ENCODE measurements around the gene LGR6. TPM values are rescaled to one million over a fixed set of nuclear protein-coding genes. Genes with fewer than 3 reads are reported as not detected.

LGR6 gene
- total and polyA plus RNA-seq, 2 of the 4 experiments (the other 2 are of a cell fraction), result not detected

DNA sequence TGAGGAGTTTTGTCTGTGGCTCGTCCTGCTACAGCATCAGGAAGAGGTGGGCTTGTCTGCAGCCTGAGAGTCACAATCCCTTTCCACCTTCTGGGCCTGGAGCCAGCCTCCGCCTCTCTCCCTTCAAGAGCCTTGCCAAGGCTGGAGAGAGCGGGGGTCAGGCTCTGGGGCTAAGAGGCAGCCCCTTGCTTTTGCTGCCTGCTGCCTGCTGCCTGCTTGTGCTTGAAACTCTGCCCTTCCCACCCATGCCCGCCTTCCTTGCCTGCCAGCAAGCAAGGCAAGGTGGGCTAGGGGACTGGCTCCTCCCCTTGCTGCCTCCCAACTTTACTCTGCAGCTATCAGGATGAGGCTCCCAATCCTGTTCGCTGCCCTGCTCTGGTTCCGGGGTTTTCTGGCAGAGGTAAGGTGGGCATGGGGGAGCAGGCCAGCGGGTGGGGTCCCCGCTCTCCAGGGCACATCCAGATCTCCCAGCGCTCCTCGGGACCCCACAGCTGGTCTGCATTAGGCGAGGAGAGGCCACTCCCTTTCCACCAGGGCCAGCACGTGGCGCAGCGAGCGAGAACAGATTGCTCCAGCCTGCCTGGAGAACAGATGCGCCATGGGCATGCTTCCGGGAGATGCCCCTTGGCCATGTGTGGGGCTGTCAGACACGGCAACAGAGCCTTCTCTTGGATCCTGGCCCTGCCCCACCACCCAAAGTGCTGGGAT, 25.7 kb upstream of the LGR6 start:
- TF ChIP-seq CHD1 (IDR thresholded peaks at IDR 0.05; ENCODE audit: low read depth, low read length) (no peak), ELK1 (IDR thresholded peaks at IDR 0.05; ENCODE audit: borderline replicate concordance, low read depth, low read length) (no peak), MAZ (IDR thresholded peaks at IDR 0.05; ENCODE audit: borderline replicate concordance, low read depth, low read length) (no peak), RCOR1 (IDR thresholded peaks at IDR 0.05; ENCODE audit: insufficient replicate concordance, low read length) (no peak), BHLHE40 (IDR thresholded peaks at IDR 0.05; ENCODE audit: low read depth, low read length) (no peak), CEBPB (IDR thresholded peaks at IDR 0.05; ENCODE audit: low read depth, low read length) (no peak)
- DNase-seq (no peak), ATAC-seq (ENCODE audit: low read depth) (no peak)
- H3K4me3 ChIP-seq (ENCODE audit: insufficient read depth, low read depth, low read length), result no peak overlapping the region
- no peak overlapping the region for H2AK5ac ChIP-seq (ENCODE audit: low read depth, low read length)
- H2BK120ac ChIP-seq (ENCODE audit: low read depth, low read length), result no peak overlapping the region
- H3K4me2 ChIP-seq (ENCODE audit: low read depth, low read length), result no peak overlapping the region
- H3K4ac ChIP-seq (ENCODE audit: low read depth, low read length), result no peak overlapping the region
- no peak overlapping the region for H4K91ac ChIP-seq (ENCODE audit: insufficient read depth, low read depth, low read length)
- H3K14ac ChIP-seq (replicated peaks; ENCODE audit: low read depth, low read length), result no peak overlapping the region
- peaks cover 44% of the 10 kb centered on the region for H3K27me3 ChIP-seq (ENCODE audit: control insufficient read depth, insufficient read depth, low read length)
- H3K9me1 ChIP-seq (ENCODE audit: insufficient read depth, low read length), result no peaks in the 10 kb centered on the region
- no peak overlapping the region for H3K23ac ChIP-seq (ENCODE audit: low read depth, low read length)
- H2BK5ac ChIP-seq (ENCODE audit: low read depth, low read length, poor library complexity, severe bottlenecking), result no peak overlapping the region
- no peaks in the 10 kb centered on the region for H3K36me3 ChIP-seq (ENCODE audit: control insufficient read depth, insufficient read depth, low read length)
- H2AFZ ChIP-seq (replicated peaks; ENCODE audit: low read length, poor library complexity), result no peak overlapping the region
- no peak overlapping the region for H4K8ac ChIP-seq (ENCODE audit: low read depth in 2 of 2, low read length in 2 of 2)
- 11% methylated on average over 3 of the region's 18 CpGs; no CpG with 5 or more reads in 1 of the 2 experiments for WGBS, 2 experiments (ENCODE audit: extremely low coverage in 2 of 2, insufficient read length in 1 of 2)
- in situ Hi-C loops (cut with MboI; ENCODE audit: low sequenced_read_pairs) (no loop called here), dilution Hi-C loops (cut with HindIII; ENCODE audit: low sequenced_read_pairs, unreplicated experiment) (no loop called here), intact Hi-C loops (cut with micrococcal nuclease) (loop anchor here (10.0 kb wide), 1 partner anchor 893 kb away; no protein-coding TSS in a partner anchor)
- no peaks in the 10 kb centered on the region for H3K4me1 ChIP-seq (ENCODE audit: control insufficient read depth, insufficient read depth, low read length)
- H3K9me3 ChIP-seq (ENCODE audit: control insufficient read depth, insufficient read depth, low read length), result no peaks in the 10 kb centered on the region
- no peak overlapping the region for H3K56ac ChIP-seq (ENCODE audit: extremely low read depth, insufficient read depth, low read length)
- no peaks in the 10 kb centered on the region for H4K20me1 ChIP-seq (ENCODE audit: insufficient read depth, low read length)
- no peak overlapping the region for H3K27ac ChIP-seq (ENCODE audit: insufficient read depth, low read length)
- no peak overlapping the region for H3K18ac ChIP-seq (ENCODE audit: low read depth, low read length)
- H3K79me1 ChIP-seq (ENCODE audit: low read depth in 1 of 2, low read length in 2 of 2), result no peaks in the 10 kb centered on the region
- no TSS peak for BruUV-seq (replicated peaks)
- H2AK9ac ChIP-seq (replicated peaks; ENCODE audit: low read depth, low read length, poor library complexity), result no peak overlapping the region
- no peak overlapping the region for H3K9ac ChIP-seq (ENCODE audit: low read depth, low read length)
- H4K5ac ChIP-seq (ENCODE audit: low read depth, low read length), result no peak overlapping the region
- H2BK20ac ChIP-seq (ENCODE audit: low read depth, low read length), result no peak overlapping the region
- H2BK15ac ChIP-seq (ENCODE audit: low read depth, low read length), result no peak overlapping the region
- ChIA-PET CTCF (no interaction called here), POLR2A (ENCODE audit: unreplicated experiment) (no interaction called here)
